NCI-H524 (cell line): ENCODE results near the gene TINCR.

ENCODE experiments used
- DNase-seq, 2 experiments: peaks; one replicate each; lab custom pipeline; 2025; lab: John Stamatoyannopoulos, UW

TINCR gene

DNA sequence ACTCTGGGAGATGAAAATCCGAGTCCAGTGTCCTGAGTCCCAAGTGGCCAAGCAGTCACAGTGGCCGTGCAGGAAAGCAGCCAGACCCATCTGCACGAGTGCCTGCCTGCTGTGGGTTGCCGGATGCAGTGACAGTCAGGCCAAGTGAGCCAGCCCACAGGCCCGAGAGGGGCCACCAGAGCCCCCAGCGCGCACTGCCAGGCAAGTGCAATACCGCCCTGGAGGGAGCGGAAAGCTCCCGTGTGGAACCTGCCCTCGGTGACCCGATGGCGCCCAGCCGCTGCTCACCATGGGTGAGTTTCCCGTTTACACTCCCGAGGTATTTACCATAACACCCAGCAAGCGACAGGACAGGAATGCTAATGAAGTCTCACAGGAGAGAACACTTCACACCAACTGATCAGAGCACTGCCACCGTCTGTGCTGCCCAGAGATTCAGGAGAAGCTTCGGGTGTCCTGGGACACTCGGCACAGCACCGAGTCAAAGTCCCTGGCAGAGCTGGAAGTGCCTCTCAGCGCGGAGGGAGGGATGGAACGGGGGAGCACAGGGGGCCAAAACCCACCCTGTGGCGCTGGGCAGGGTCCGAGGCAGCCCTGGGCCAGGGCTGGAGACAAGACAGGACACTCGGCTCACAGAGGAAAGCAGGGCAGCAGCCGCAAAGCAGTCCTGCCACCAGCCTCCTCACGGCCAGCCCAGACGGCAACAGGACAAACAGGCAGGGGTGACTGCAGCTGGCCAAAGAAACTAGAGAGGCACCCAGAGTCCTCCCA, 21.3 kb upstream of the TINCR start:
- no peak for DNase-seq

DNA sequence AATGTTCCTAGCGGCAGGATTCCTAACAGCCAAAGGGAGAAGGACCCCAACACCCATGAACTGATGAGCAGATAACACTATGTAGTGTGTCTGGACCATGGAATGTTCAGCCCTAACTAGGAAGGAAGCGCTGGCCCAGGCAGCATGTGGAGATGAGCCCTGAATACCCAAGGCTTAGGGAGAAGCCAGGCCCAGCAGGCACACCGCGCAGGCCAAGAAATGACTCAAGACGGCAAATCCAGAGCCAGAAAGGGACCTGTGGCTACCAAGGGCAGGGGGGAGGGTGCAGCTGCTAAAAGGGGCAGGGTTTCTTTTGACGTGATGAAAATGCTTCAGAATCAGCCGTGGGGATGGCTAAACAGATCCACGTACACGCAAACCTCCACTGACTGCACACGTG, 20.7 kb upstream of the TINCR start:
- DNase-seq, result no peak

DNA sequence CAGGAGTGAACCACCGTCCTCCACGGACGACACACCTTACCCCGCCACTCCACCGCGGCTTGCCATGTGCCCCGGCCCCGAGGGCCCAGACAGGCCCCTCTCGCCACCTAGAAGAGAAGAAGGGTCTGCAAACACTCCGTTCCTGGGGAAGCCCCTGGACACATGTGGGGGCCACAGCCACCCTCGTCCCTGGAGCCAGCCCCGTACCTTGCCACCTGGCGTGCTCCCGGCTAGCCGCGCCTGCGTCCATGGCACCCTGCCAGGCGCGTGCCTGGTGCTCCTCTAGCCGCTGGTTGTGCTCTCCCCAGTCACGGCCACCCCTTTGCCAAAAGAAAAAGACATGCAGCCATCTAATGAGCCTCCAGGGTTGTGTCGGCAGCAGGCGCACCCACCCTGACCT, 19.9 kb upstream of the TINCR start:
- no peak for DNase-seq

DNA sequence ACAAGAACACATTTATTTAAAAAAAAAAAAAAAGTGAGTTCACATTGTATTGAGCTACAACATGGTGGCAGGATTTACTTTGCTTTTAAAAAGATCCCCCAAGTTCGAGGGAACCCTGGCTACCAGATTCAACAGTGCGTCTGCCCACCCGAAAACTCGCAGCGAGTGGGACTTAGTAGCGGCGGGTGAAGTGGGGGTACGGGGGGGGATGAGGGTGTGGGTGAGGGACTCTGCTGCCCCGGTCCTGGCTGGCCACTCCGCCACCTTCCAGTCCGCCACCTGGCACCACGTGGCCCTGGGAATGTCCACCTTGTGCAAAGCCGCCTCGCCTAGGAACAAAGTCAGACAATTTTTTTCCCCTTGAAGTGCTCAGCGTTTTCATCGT, 19.3 kb upstream of the TINCR start:
- DNase-seq, result no peak

DNA sequence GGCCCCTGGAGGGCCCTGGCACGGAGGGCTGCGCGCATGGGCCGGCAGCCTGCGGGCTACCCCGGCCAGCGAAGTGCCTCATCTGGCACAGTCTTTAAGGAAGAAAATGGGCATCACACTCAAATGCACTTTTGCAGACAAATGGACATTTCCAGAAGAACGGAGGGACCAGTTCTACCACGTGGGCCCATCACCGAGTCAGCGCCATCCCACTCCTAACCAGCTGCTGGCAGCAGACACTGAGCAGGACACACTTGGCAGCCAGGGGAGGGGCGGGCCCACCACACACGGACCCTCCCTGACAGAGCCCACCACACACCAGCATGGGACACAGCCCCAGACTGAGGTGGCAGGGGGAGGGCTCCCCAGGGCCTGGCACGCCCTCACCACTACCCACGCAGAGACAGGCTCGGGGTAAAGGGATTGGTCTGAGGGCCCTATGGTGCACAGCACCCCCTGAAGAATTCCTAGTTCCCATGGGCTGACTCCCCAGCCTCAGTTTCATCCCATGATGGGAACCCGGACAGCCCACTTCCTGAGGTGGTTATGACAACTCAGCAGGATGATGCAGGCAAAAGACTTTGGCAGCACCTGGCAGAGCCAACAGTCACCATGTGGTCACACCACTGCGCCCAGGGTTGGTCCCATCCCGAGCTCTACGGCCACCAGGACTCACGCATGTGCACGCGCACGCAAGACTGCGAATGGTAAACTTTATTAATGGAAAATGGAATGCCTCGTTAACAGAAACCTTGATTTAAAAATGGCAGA, 18.7 kb upstream of the TINCR start:
- DNase-seq, result no peak

DNA sequence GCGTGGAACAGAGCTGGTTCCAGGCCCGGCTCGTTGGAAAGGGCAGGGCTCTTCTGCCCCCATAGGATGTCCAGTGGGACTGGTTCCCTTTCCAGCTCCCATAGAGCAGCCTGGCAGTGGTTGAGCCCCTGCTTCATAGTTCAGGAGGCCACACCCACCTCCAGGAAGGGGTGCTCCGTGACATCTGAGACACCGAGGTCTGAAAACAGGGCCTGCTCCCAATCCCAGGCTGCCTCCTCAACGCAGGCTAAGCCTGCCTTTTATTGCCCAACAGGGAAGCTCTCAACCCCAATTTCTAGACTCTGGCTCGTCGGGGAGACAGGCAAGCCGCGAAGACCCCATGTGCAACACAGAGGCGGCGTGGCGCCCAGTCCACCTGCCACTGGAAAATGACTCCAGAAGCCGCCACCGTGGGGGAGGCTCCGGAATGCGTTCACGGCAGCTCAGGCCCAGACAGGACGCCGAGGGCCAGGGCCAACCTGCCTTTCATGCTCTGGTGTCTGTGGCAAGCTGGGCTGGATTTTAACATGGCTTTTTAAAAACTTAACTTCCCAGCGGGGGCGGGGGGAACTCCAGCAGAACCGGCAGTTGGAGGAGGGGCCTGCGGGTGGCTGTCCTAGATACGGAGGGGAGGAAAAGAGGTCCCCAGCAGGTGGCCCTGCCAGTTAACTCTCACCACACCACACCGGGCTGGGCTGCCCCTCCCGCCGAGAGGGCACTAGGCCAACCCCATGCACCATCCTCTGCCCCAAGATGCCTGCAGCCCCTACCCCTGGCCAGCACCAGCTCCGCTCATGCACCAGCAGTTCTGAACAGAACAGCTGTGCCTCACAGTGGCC, 17.9 kb upstream of the TINCR start:
- DNase-seq, result no peak

DNA sequence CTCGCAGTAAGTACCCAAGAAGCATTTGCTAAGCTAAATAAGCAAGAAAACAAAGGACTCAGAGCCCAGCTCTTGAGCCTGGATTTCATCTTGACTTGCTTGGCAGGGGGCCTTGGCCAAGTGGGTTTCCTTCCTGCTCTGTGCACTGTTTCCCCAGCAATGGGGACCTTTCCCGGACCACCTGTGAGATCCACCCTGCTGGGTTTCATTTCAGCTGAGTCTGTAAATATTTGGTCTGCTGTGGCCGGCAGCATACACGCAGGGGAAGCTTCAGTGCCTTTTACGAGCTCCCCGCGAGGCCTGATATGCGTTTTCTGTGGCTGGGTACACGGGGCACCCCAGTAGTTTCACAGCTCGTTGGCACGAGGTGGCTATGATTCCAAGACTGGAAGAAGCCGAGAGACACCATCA, 12.4 kb upstream of the TINCR start:
- DNase-seq, result no peak

DNA sequence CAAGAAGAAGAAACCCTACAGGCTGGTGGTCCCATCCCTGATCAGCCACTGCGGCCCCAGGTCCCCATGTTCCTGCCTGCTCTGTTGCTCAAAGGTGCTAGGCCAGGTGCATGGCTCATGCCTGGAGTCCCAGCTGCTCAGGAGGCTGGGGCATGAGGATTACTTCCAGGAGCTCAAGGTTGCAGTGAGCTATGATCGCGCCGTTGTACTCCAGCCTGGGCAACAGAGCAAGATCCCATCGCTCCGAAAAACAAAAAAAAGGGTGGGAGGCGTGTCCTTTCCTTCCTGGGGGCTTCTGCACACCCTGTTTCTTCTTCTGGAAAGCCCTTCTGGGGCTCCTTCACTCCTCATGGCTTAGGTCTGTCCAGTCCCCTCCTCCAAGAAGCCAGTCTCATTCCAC, 11.9 kb upstream of the TINCR start:
- DNase-seq, result no peak

DNA sequence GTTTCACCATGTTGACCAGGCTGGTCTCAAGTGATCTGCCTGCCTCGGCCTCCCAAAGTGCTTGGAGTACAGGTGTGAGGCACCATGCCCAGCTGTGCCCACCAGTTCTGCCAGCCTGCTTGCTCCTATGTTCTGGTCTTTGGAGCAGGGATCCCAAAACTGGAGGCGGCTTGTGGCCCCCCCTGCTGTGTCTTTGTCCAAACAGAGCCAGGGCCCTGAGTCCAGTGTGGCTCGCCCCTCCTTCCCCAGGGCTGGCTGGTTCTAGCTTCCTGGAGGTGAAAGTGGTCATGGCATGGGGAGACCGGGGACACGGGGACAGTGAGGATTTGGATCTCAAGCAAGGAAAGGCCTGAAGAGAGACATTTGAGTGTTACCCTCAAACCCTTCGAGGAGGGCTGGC, 11.5 kb upstream of the TINCR start:
- DNase-seq, result no peak

DNA sequence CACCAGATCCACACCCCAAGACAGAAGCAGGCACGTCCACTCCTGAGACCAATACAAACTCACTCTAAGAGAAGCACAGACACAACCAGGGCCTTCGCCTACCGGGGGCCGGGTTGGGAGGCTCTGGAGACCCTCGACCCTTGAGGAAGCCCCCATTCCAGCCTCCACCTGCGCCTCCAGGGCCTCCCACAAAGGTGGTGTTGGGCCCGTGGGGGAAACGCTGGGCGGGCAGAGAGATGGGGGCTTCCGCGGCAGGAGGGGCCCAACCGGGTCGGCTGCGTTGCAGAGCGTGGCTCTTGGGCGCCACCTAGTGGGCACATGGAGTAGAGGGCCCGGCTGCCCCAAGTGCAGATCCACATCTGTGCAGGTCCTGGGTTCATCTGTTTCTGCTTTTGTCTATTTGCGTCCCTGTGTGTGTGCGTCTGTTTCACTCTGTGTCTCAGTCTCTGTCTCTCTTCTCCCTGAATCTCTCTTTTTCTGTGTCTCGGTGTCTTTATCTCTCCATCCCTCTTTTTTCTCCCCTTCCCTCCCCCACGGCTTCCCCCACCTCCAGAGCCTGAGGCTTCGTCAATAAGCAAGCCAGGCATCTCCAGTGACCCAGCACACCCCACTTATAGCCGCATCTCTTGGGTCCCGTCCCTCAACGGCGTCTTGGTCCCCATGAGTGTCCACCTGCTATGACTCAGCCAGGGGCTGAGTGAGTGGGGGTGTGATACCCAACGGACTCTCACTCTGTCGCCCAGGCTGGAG, 10.5 kb upstream of the TINCR start:
- peak; percentile 23 to 75 for DNase-seq

DNA sequence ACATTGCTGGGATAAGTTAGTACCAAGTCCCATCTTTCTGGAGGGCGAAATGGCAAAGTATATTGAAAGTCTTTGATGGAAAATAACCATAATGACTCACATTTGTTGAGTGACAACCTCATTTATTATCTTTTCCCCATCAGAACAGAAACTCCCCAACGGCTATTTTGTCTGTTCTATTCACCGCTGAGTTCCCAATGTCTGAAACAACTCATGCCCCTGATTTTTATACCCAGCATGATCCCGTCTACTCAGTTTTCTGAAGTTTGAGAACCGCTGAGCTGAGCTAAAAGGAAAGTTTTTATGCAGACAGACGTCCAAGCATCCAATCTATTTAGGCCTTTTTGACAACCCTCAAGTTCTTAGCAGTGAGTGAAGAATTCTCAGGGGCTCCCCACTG, 7.8 kb upstream of the TINCR start:
- no peak for DNase-seq

DNA sequence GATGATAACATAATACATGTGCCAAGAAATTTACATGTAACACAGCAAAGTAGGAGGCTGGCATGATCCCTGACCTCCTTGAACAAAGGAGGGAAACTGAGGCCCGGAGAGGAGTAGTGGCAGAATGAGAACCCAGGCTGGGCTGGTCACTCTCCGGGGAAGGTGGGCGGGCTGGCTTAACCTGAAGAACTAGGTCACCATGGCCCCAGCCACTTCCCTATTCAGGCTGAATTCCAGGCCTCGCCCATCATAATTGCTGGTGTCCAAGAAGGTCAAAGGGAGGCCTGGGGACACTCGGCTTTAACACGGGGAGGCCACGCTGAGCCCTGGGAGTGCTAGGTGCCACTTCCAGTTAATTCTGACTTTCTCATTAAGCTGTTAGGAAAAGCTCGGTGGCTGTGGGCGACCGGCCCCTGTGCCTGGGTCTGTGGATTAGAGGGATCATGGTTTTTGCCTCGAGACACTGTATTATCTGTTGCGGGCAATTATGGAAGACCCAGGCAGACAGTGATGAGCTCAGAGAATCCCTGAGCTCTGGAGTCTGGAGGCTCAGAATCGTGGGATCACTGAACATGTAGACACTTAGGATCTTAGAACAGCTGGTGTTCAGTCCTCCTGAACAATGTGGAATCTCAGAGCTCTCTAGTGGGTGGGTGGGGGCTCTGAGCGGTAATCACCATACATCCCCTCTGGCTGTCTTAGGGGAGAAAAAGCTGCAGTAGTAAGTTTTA, 5.0 kb upstream of the TINCR start:
- DNase-seq, result peak; percentile 25 to 66

DNA sequence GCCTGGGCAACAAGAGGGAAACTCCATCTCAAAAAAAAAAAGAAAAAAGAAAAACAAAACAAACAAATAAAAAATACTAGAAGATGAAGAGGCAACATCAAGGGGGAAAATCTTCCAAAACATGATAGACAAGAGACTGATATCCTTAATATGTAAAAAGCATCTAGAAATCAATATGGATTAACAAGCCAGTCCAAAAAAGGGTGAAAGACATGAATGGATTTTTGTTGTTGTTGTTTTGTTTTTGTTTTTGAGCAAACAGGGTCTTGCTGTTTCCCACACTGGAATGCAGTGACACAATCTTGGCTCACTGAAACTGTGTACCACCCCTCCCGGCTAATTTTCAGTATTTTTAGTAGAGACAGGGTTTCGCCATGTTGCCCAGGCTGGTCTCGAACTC, 4.0 kb upstream of the TINCR start:
- DNase-seq, result no peak

DNA sequence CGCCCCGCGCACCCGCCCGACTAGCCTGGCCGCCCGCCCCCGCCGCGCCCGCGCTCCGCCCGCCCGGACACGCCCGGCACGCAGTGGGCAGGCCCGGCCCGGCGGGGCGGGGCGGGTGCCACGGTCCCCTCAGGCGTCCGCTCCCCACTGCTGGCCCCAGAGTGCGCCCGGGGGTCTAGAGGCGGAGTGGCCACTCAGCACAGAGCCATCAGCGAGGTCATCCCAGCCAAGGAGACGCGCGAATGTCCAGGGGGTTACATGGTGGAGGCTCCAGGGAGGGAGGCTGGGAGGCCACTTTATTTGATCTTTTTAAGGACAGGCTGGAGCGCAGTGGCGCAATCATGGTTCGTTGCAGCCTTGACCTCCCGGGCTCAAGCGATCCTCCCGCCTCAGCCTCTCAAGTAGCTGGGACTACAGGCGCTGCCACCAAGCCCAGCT, 236 bp upstream of the TINCR start:
- no peak for DNase-seq

DNA sequence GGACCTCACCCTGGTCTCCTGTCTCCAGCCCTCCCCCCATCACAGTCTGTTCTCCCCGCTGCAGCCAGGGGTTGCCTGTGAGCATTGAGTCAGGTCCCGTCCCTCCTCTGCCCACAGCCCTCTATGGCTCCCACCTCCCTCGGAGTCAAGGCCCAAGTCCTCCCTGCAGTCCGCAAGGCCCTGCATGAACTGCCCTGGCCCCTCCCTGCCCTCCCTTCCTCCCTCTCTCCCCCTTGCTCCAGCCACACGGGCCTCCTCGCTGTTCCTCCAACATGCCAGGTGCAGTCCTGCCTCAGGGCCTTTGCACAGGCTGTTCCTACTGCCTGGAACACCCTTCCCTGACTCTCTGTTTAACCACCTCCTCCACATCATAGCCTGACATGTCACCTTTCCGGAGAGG, 2.8 kb downstream of the TINCR start:
- no peak for DNase-seq

DNA sequence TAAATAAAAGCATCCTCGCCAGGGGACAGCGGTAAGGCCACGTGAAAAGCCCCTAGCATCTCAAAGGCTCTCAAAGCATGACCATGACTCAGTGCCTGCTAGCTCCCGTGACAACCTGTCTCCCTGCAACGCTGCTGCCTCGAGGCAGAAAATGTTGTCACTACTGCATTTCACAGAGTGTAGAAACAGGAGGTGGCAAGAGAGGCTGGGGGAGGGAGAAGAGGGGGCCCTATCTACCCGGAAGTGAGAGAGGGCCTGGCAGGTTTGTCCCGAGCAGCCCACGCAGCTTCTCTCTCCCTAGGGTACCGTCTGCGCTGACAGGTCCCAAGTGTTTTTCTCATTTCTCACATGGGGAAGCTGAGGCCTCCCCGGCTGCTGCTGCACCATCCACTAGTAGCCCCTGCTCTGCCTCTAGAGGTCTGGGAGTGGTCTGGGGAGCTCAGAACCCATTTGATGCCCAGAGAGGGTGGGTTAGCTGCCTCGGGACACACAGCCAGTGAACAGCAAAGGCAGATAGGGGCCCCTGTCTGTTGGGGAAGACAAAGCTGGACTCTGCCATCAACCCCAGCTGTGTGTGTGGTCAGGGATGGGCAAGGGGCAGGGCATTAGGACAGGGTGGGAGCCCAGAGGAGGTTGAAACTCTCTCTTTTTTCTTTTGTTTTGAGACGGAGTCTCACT, 3.7 kb downstream of the TINCR start:
- DNase-seq, result no peak

DNA sequence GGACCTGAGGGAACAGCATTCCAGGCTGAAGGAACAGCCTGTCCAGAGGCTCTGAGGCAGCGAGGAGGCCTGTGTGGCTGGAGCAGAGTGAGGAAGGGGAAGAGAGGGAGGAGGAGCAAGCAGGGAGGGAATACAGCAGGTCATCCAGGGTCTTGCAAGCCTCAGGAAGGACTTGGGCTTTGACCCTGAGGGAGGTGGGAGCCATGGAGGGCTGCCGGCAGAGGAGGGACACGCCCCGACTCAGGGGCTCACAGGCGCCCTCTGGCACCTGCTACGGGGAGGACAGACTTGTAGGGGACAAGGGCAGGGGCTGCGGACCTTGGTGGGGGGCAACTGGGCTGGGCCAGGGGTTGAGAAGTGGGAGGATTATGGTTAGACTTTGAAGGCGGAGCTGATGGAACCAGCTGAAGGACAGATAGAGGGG, 4.7 kb downstream of the TINCR start:
- peak in 1 of 2 experiments; percentile 16 for DNase-seq

DNA sequence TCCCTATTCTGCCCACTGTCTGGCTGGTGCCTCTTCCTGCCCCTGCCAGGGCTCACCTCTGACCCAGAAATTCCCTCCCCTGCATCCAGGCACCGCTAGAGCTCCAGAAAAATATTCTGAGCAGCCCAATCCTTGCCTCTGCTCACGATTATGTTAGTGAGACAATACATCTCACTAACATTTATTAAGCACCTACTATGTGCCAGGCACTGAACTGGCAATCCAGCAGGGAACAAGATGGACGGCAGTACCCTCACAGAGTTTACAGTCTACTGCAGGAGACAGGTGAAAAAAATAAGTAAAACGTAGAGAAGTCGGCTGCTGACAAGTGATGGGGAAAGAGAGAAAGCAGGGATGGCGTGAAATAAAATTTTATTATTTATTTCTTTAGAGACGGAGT, 5.5 kb downstream of the TINCR start:
- no peak for DNase-seq

DNA sequence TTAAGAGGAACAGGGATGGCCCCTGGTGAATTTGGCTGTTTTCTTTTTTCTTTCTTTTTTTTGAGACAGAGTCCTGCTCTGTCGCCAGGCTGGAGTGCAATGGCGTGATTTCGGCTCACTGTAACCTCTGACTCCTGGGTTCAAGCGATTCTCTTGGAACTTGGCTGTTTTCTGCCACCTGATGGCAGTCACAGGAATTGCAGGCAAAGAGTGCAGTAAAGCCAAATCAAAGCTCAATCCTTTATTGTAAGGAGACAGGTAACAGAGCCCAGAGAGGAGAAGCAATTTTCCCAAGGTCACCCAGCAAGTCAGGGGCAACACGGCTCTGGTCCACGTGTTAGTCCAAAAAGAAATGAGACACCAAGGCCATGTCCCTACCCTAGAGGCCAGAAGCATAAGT, 6.2 kb downstream of the TINCR start:
- DNase-seq, result no peak

DNA sequence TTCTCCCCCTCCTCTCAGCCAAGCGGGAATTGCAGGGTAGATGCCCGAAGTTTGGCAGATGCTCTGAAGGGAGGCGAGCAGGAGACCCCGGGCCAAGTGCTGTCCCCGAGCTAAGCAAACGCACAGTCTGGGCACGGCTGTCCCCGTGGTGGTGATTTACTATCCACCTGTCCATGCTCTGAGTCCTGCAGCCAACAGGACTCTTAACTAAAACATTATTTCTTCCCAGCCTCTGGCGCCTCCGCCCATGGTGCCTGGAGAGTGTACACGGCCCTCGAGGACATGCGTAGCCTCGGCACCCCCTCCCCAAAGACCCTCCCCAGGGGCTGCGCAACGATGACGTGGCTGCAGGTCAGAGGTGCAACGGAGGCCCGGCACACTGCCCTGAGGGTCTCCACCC, 7.6 kb downstream of the TINCR start:
- no peak for DNase-seq

DNA sequence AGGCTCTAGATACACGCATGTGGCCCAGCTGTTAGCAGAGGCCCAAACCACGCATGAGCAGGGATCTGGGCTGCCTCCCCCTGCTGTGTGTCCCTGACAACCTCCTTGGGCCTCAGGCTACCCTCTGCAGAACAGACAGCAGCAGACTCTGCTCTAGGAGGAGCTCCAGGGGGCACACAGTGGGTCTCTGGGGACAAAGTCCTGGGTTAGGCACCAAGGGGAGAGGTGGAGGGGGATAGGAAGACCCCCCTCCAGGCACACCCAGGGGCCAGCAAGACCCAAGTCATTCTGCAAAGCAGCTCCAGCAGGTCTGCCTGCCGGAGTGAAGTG, 8.0 kb downstream of the TINCR start:
- no peak for DNase-seq
